ENCODE measurements around the gene TRIM26. TPM values are rescaled to one million over a fixed set of nuclear protein-coding genes. Genes with fewer than 3 reads are reported as not detected.

Gene TRIM26
- total and polyA plus RNA-seq, 2 donors (not counting 1 experiment from before 2014, with no cell fraction given): 49.5 to 73.2 TPM

- Mint-ChIP-seq H3K27ac (no peak overlapping the region), H3K4me1 (no peaks in the 10 kb centered on the region), H3K4me3 (no peak overlapping the region), H3K9me3 (ENCODE audit: insufficient read depth) (no peaks in the 10 kb centered on the region), H3K27me3 (peaks cover 30% of the 10 kb centered on the region)
- DNase-seq: no peak
- WGBS (ENCODE audit: insufficient coverage): 33% methylated on average over 1 of the region's 3 CpGs
- Histone ChIP-seq H3K9ac (ENCODE audit: low read length) (no peak overlapping the region), H4K20me1 (ENCODE audit: control insufficient read depth, insufficient read depth, low read length, poor library complexity, severe bottlenecking) (no peaks in the 10 kb centered on the region), H3K27me3 (replicated peaks in 1 of 4; ENCODE audit: control extremely low read depth in 1 of 4, control insufficient read depth in 3 of 4, insufficient read depth in 4 of 4, low read length in 3 of 4) (peaks cover 0 to 5% (median 3%) of the 10 kb centered on the region in 4 experiments), H2AFZ (ENCODE audit: insufficient read depth, low read depth, low read length, poor library complexity, severe bottlenecking) (no peak overlapping the region), H3K27ac (ENCODE audit: low read length in 2 of 2) (no peak overlapping the region), H3K4me1 (ENCODE audit: control insufficient read depth in 2 of 2, insufficient read depth in 2 of 2, low read length in 2 of 2) (no peaks in the 10 kb centered on the region), H3K9me3 (ENCODE audit: control extremely low read depth in 1 of 3, control insufficient read depth in 2 of 3, insufficient read depth in 1 of 3, low read length in 2 of 3) (no peaks in the 10 kb centered on the region), H3K36me3 (replicated peaks in 1 of 2; ENCODE audit: control extremely low read depth in 1 of 2, control insufficient read depth in 1 of 2, extremely low read depth in 1 of 2, insufficient read depth in 2 of 2, low read length in 1 of 2) (no peaks in the 10 kb centered on the region), H3K4me3 (ENCODE audit: control extremely low read depth in 1 of 5, extremely low read depth in 1 of 5, insufficient read depth in 1 of 5, low read depth in 2 of 5, low read length in 4 of 5) (no peak overlapping the region), H3K79me2 (ENCODE audit: control insufficient read depth, insufficient read depth, low read length) (no peaks in the 10 kb centered on the region), H3K4me2 (replicated peaks; ENCODE audit: low read depth, low read length, poor library complexity, severe bottlenecking) (no peak overlapping the region)
- CTCF ChIA-PET: no interaction called here
- intact Hi-C loops (cut with micrococcal nuclease): no loop called here
- POLR2A ChIA-PET: no interaction called here
- TF ChIP-seq CTCF (IDR thresholded peaks at IDR 0.05) (no peak), EZH2 (IDR thresholded peaks at IDR 0.05; ENCODE audit: borderline replicate concordance, insufficient read depth, low read depth, low read length, poor library complexity, severe bottlenecking) (no peak)
- no peak for ATAC-seq (ENCODE audit: low read depth)
Observed at GRCh38 chr6:30244560-30244959, 31.4 kb upstream of the TRIM26 start.

- H3K27ac Mint-ChIP-seq: no peak overlapping the region
- H3K4me3 ChIP-seq (ENCODE audit: control extremely low read depth in 1 of 5, extremely low read depth in 1 of 5, insufficient read depth in 1 of 5, low read depth in 2 of 5, low read length in 4 of 5): no peak overlapping the region
- H3K27ac ChIP-seq (ENCODE audit: low read length in 2 of 2): no peak overlapping the region
- no peaks in the 10 kb centered on the region for H3K9me3 Mint-ChIP-seq (ENCODE audit: insufficient read depth)
- no peak overlapping the region for H3K9ac ChIP-seq (ENCODE audit: low read length)
- TF ChIP-seq CTCF (IDR thresholded peaks at IDR 0.05) (peak; percentile 50), EZH2 (IDR thresholded peaks at IDR 0.05; ENCODE audit: borderline replicate concordance, insufficient read depth, low read depth, low read length, poor library complexity, severe bottlenecking) (no peak)
- no peaks in the 10 kb centered on the region for H3K9me3 ChIP-seq (ENCODE audit: control extremely low read depth in 1 of 3, control insufficient read depth in 2 of 3, insufficient read depth in 1 of 3, low read length in 2 of 3)
- no peaks in the 10 kb centered on the region for H3K4me1 ChIP-seq (ENCODE audit: control insufficient read depth in 2 of 2, insufficient read depth in 2 of 2, low read length in 2 of 2)
- intact Hi-C loops (cut with micrococcal nuclease): no loop called here
- H3K27me3 Mint-ChIP-seq: peaks cover 46% of the 10 kb centered on the region
- H3K36me3 ChIP-seq (replicated peaks in 1 of 2; ENCODE audit: control extremely low read depth in 1 of 2, control insufficient read depth in 1 of 2, extremely low read depth in 1 of 2, insufficient read depth in 2 of 2, low read length in 1 of 2): no peaks in the 10 kb centered on the region
- no peak overlapping the region for H2AFZ ChIP-seq (ENCODE audit: insufficient read depth, low read depth, low read length, poor library complexity, severe bottlenecking)
- ChIA-PET CTCF (interaction anchor here (0.6 to 3.8 kb wide), 10 partner anchors 9 to 403 kb away, joined by 3 to 41 read pairs (median 5); no protein-coding TSS in a partner anchor), POLR2A (interaction anchor here (0.6 kb wide), 1 partner anchor 91 kb away, joined by 5 read pairs; no protein-coding TSS in a partner anchor)
- no peak overlapping the region for H3K4me2 ChIP-seq (replicated peaks; ENCODE audit: low read depth, low read length, poor library complexity, severe bottlenecking)
- H3K4me3 Mint-ChIP-seq: no peak overlapping the region
- 58% methylated on average over 3 of the region's 6 CpGs for WGBS (ENCODE audit: insufficient coverage)
- peaks cover 0 to 5% (median 1%) of the 10 kb centered on the region in 4 experiments for H3K27me3 ChIP-seq (replicated peaks in 1 of 4; ENCODE audit: control extremely low read depth in 1 of 4, control insufficient read depth in 3 of 4, insufficient read depth in 4 of 4, low read length in 3 of 4)
- peaks cover 1% of the 10 kb centered on the region for H3K4me1 Mint-ChIP-seq
- DNase-seq: peak; percentile 55
- no peaks in the 10 kb centered on the region for H4K20me1 ChIP-seq (ENCODE audit: control insufficient read depth, insufficient read depth, low read length, poor library complexity, severe bottlenecking)
- peak; percentile 43 for ATAC-seq (ENCODE audit: low read depth)
- H3K79me2 ChIP-seq (ENCODE audit: control insufficient read depth, insufficient read depth, low read length): no peaks in the 10 kb centered on the region
Observed at GRCh38 chr6:30238178-30238795, 25.1 kb upstream of the TRIM26 start.

Measured in B cell (primary cell).